CD4-positive, alpha-beta memory T cell (primary cell): ENCODE results near the gene TTC33. TPM values are rescaled to one million over a fixed set of nuclear protein-coding genes. Genes with fewer than 3 reads are reported as not detected.
A peak's percentile ranks its signal among the peaks of the same experiment; 100 is the strongest.

Experiments used
- CTCF ChIA-PET: fragments of 350-600 bp; sonication (Branson Sonifier 250); formaldehyde crosslinking; loops from one replicate; lab custom pipeline; 2021; ENCODE audit warnings: inconsistent platforms; ENCODE audit not compliant: partially characterized antibody; lab: Charles Lee
- POLR2A ChIA-PET: fragments of 350-600 bp; sonication (Branson Sonifier 250); formaldehyde crosslinking; loops from one replicate; lab custom pipeline; 2021; ENCODE audit not compliant: partially characterized antibody; lab: Charles Lee
- DNase-seq, 5 donors: peaks; one replicate each; pipeline versions ENCODE4 v3.0.0 to v3.0.0-alpha.2; 2020 to 2022; ENCODE audit warnings: mixed read lengths in 1 of 5
- H3K27ac ChIP-seq: one replicate; pipeline ENCODE4 v1.7.0; 2013; ENCODE audit warnings: low read depth, low read length
- H3K27me3 ChIP-seq: 2 replicates; pipeline ENCODE4 v1.7.0; 2013; ENCODE audit warnings: mild to moderate bottlenecking, low read length, moderate library complexity; ENCODE audit not compliant: insufficient read depth
- H3K36me3 ChIP-seq: 2 replicates; pipeline ENCODE4 v1.7.0; 2013; ENCODE audit warnings: mild to moderate bottlenecking, low read length, moderate library complexity; ENCODE audit not compliant: insufficient read depth
- H3K4me1 ChIP-seq: 2 replicates; pipeline ENCODE4 v1.7.0; 2013; ENCODE audit warnings: mild to moderate bottlenecking, low read length, moderate library complexity; ENCODE audit not compliant: insufficient read depth
- H3K4me3 ChIP-seq, 2 donors: one replicate each; pipeline ENCODE4 v1.7.0; 2013; ENCODE audit warnings: low read length in 2 of 2, mild to moderate bottlenecking in 1 of 2
- H3K9me3 ChIP-seq, 2 donors: one replicate each; pipeline ENCODE4 v1.7.0; 2013; ENCODE audit warnings: low read length in 2 of 2, control low read depth in 1 of 2; ENCODE audit not compliant: control insufficient read depth in 1 of 2
- H3K27ac Mint-ChIP-seq, 7 donors: one replicate each; pipeline ENCODE4 v1.8.0; 2020 to 2021; ENCODE audit warnings: mixed read lengths in 7 of 7, mild to moderate bottlenecking in 6 of 7, inconsistent platforms in 3 of 7, moderate library complexity in 3 of 7
- H3K27me3 Mint-ChIP-seq, 2 donors: one replicate each; pipeline ENCODE4 v1.8.0; 2020 to 2021; ENCODE audit warnings: mixed read lengths in 2 of 2
- H3K36me3 Mint-ChIP-seq, 2 donors: one replicate each; pipeline ENCODE4 v1.8.0; 2020 to 2021; ENCODE audit warnings: mixed read lengths in 2 of 2, inconsistent platforms in 1 of 2, mild to moderate bottlenecking in 1 of 2
- H3K4me1 Mint-ChIP-seq, 4 donors: one replicate each; pipeline ENCODE4 v1.8.0; 2020 to 2021; ENCODE audit warnings: mixed read lengths in 4 of 4, mild to moderate bottlenecking in 1 of 4
- H3K4me3 Mint-ChIP-seq, 8 donors: one replicate each; pipeline ENCODE4 v1.8.0; 2020 to 2021; ENCODE audit warnings: mixed read lengths in 8 of 8, mild to moderate bottlenecking in 7 of 8, moderate library complexity in 6 of 8, inconsistent platforms in 3 of 8
- H3K9me3 Mint-ChIP-seq, 8 donors: one replicate each; pipeline ENCODE4 v1.8.0; 2020 to 2021; ENCODE audit warnings: mixed read lengths in 8 of 8, mild to moderate bottlenecking in 5 of 8, inconsistent platforms in 3 of 8, moderate library complexity in 1 of 8
- intact Hi-C: fragments of 100-400 bp; cut with micrococcal nuclease; formaldehyde crosslinking; loops from one replicate; pipeline ENCODE4 v1.15.1; 2023
- polyA plus RNA-seq, 2 donors: library from polyadenylated mRNA; unstranded; fragments of 300-500 nt; fragmentation: Illumina TruSeq; gene quantifications; one replicate each; pipeline ENCODE4 v1.2.3, GENCODE V29; 2021
- total RNA-seq, 2 experiments: library from RNA; stranded (reverse); gene quantifications; one replicate each; pipeline ENCODE4 v1.2.3, GENCODE V29; 2021

The TTC33 gene
- total and polyA plus RNA-seq, 4 experiments from 2014 or later, result 13.2 to 17.2 (median 15.7) TPM

- DNase-seq, result no peak
- H3K36me3 Mint-ChIP-seq, result no peaks in the 10 kb centered on the region
- CTCF ChIA-PET, result interaction anchor here (1.4 kb wide), 1 partner anchor 170 kb away, joined by 3 read pairs; no protein-coding TSS in a partner anchor
- H3K4me1 Mint-ChIP-seq, result peaks cover 20 to 44% (median 34%) of the 10 kb centered on the region in 4 donors
- H3K4me3 Mint-ChIP-seq, result peak overlapping the region in 6 of 8 donors; percentile 64 to 80 (median 75)
- intact Hi-C loops, result no loop called here
- peak overlapping the region; percentile 68 to 92 (median 85) for H3K27ac Mint-ChIP-seq
- H3K9me3 Mint-ChIP-seq, result no peaks in the 10 kb centered on the region
- H3K27me3 Mint-ChIP-seq, result no peaks in the 10 kb centered on the region
- Histone ChIP-seq H3K9me3 (no peaks in the 10 kb centered on the region), H3K27me3 (no peaks in the 10 kb centered on the region), H3K4me1 (peaks cover 29% of the 10 kb centered on the region), H3K4me3 (no peak overlapping the region), H3K36me3 (no peaks in the 10 kb centered on the region), H3K27ac (no peak overlapping the region)
- POLR2A ChIA-PET, result interaction anchor here (1.4 to 2.1 kb wide), 3 partner anchors 165 to 171 kb away, joined by 4 to 10 read pairs (median 4); partner anchors contain the start of gene PTGER4
Observed at GRCh38 chr5:40515476-40515875, 240.3 kb downstream of the TTC33 start.

- peaks cover 20 to 44% (median 34%) of the 10 kb centered on the region in 4 donors for H3K4me1 Mint-ChIP-seq
- H3K4me3 Mint-ChIP-seq, result peak overlapping the region in 7 of 8 donors; percentile 42 to 80 (median 72)
- ChIA-PET POLR2A (interaction anchor here (1.5 to 2.1 kb wide), 2 partner anchors 165 to 169 kb away, joined by 4 to 10 read pairs; partner anchors contain the start of gene PTGER4), CTCF (interaction anchor here (1.4 kb wide), 1 partner anchor 170 kb away, joined by 3 read pairs; no protein-coding TSS in a partner anchor)
- no peaks in the 10 kb centered on the region for H3K9me3 Mint-ChIP-seq
- Histone ChIP-seq H3K4me3 (no peak overlapping the region), H3K27me3 (no peaks in the 10 kb centered on the region), H3K4me1 (peaks cover 29% of the 10 kb centered on the region), H3K36me3 (no peaks in the 10 kb centered on the region), H3K9me3 (no peaks in the 10 kb centered on the region), H3K27ac (no peak overlapping the region)
- H3K36me3 Mint-ChIP-seq, result no peaks in the 10 kb centered on the region
- H3K27me3 Mint-ChIP-seq, result no peaks in the 10 kb centered on the region
- intact Hi-C loops, result no loop called here
- DNase-seq, result peak; percentile 37 to 61 (median 50)
- H3K27ac Mint-ChIP-seq, result peak overlapping the region; percentile 68 to 92 (median 85)
Observed at GRCh38 chr5:40514976-40515375, 240.8 kb downstream of the TTC33 start.

GRCh38 chr5:40511801-40512200 lies 244.0 kb downstream of the TTC33 start:
- Mint-ChIP-seq H3K4me3 (no peak overlapping the region), H3K27ac (no peak overlapping the region), H3K4me1 (peaks cover 23 to 47% (median 34%) of the 10 kb centered on the region in 4 donors), H3K27me3 (no peaks in the 10 kb centered on the region), H3K9me3 (no peaks in the 10 kb centered on the region), H3K36me3 (no peaks in the 10 kb centered on the region)
- DNase-seq, result no peak
- intact Hi-C loops, result no loop called here
- H3K4me1 ChIP-seq, result peaks cover 32% of the 10 kb centered on the region
- no peaks in the 10 kb centered on the region for H3K9me3 ChIP-seq
- H3K27me3 ChIP-seq, result no peaks in the 10 kb centered on the region
- CTCF ChIA-PET, result interaction anchor here (1.3 to 1.7 kb wide), 2 partner anchors 21 to 563 kb away, joined by 3 to 4 read pairs; no protein-coding TSS in a partner anchor
- no peak overlapping the region for H3K4me3 ChIP-seq
- no peak overlapping the region for H3K27ac ChIP-seq
- no peaks in the 10 kb centered on the region for H3K36me3 ChIP-seq
- POLR2A ChIA-PET, result interaction anchor here (1.5 kb wide), 1 partner anchor 168 kb away, joined by 4 read pairs; the partner anchor contains the start of gene PTGER4

- POLR2A ChIA-PET, result no interaction called here
Observed at GRCh38 chr5:40507095-40507494, 248.7 kb downstream of the TTC33 start.

GRCh38 chr5:40505031-40505430 lies 250.7 kb downstream of the TTC33 start:
- Histone ChIP-seq H3K4me3 (no peak overlapping the region), H3K9me3 (no peaks in the 10 kb centered on the region), H3K27me3 (no peaks in the 10 kb centered on the region), H3K4me1 (peaks cover 6% of the 10 kb centered on the region), H3K36me3 (no peaks in the 10 kb centered on the region), H3K27ac (no peak overlapping the region)
- Mint-ChIP-seq H3K27ac (no peak overlapping the region), H3K9me3 (no peaks in the 10 kb centered on the region), H3K36me3 (no peaks in the 10 kb centered on the region), H3K27me3 (no peaks in the 10 kb centered on the region), H3K4me3 (no peak overlapping the region), H3K4me1 (peaks cover 4 to 12% (median 6%) of the 10 kb centered on the region in 4 donors)
- POLR2A ChIA-PET, result interaction anchor here (1.5 to 1.7 kb wide), 2 partner anchors 95 to 115 kb away, joined by 3 to 4 read pairs; no protein-coding TSS in a partner anchor
- intact Hi-C loops, result loop anchor here (10.0 kb wide), 1 partner anchor 120 kb away; no protein-coding TSS in a partner anchor
- DNase-seq, result no peak
- CTCF ChIA-PET, result no interaction called here

More at GRCh38 chr5:40507095-40507494, 248.7 kb downstream of the TTC33 start:
- Histone ChIP-seq H3K9me3 (no peaks in the 10 kb centered on the region), H3K4me1 (peaks cover 6% of the 10 kb centered on the region), H3K4me3 (no peak overlapping the region), H3K27me3 (no peaks in the 10 kb centered on the region), H3K36me3 (no peaks in the 10 kb centered on the region), H3K27ac (no peak overlapping the region)
- Mint-ChIP-seq H3K4me3 (no peak overlapping the region), H3K9me3 (no peaks in the 10 kb centered on the region), H3K27me3 (no peaks in the 10 kb centered on the region), H3K36me3 (no peaks in the 10 kb centered on the region), H3K4me1 (peaks cover 4 to 19% (median 7%) of the 10 kb centered on the region in 4 donors), H3K27ac (peak overlapping the region in 3 of 7 donors; percentile 8 to 61 (median 26))
- CTCF ChIA-PET, result interaction anchor here (0.8 to 1.0 kb wide), 3 partner anchors 174 to 179 kb away, joined by 3 read pairs; no protein-coding TSS in a partner anchor
- intact Hi-C loops, result loop anchor here (1.0 to 10.0 kb wide), 4 partner anchors 122 to 181 kb away; no protein-coding TSS in a partner anchor
- peak in 4 of 5 donors; percentile 21 to 26 (median 22) for DNase-seq

GRCh38 chr5:40503439-40503838 lies 252.3 kb downstream of the TTC33 start:
- Mint-ChIP-seq H3K27me3 (no peaks in the 10 kb centered on the region), H3K27ac (no peak overlapping the region), H3K4me1 (peaks cover 4 to 12% (median 6%) of the 10 kb centered on the region in 4 donors), H3K9me3 (no peaks in the 10 kb centered on the region), H3K4me3 (no peak overlapping the region), H3K36me3 (no peaks in the 10 kb centered on the region)
- no peaks in the 10 kb centered on the region for H3K9me3 ChIP-seq
- intact Hi-C loops, result loop anchor here (10.0 kb wide), 1 partner anchor 119 kb away; no protein-coding TSS in a partner anchor
- no peaks in the 10 kb centered on the region for H3K36me3 ChIP-seq
- no peak for DNase-seq
- ChIA-PET POLR2A (no interaction called here), CTCF (no interaction called here)
- no peaks in the 10 kb centered on the region for H3K27me3 ChIP-seq
- H3K4me3 ChIP-seq, result no peak overlapping the region
- peaks cover 6% of the 10 kb centered on the region for H3K4me1 ChIP-seq
- H3K27ac ChIP-seq, result no peak overlapping the region

- intact Hi-C loops, result loop anchor here (10.0 kb wide), 1 partner anchor 118 kb away; no protein-coding TSS in a partner anchor
Observed at GRCh38 chr5:40502736-40503135, 253.0 kb downstream of the TTC33 start.

More at GRCh38 chr5:40502736-40503135, 253.0 kb downstream of the TTC33 start:
- no peak for DNase-seq
- Mint-ChIP-seq H3K9me3 (no peaks in the 10 kb centered on the region), H3K36me3 (no peaks in the 10 kb centered on the region), H3K4me1 (peaks cover 4 to 12% (median 6%) of the 10 kb centered on the region in 4 donors), H3K4me3 (no peak overlapping the region), H3K27me3 (no peaks in the 10 kb centered on the region), H3K27ac (no peak overlapping the region)
- Histone ChIP-seq H3K27me3 (no peaks in the 10 kb centered on the region), H3K9me3 (no peaks in the 10 kb centered on the region), H3K4me3 (no peak overlapping the region), H3K27ac (no peak overlapping the region), H3K36me3 (no peaks in the 10 kb centered on the region), H3K4me1 (peaks cover 6% of the 10 kb centered on the region)
- CTCF ChIA-PET, result no interaction called here
- POLR2A ChIA-PET, result no interaction called here
